ENCODE data around the gene HSPE1. TPM values are rescaled to one million over a fixed set of nuclear protein-coding genes. Genes with fewer than 3 reads are reported as not detected.

The HSPE1 gene
- total RNA-seq, 1 donor from 2014 or later, result 185 TPM

DNA sequence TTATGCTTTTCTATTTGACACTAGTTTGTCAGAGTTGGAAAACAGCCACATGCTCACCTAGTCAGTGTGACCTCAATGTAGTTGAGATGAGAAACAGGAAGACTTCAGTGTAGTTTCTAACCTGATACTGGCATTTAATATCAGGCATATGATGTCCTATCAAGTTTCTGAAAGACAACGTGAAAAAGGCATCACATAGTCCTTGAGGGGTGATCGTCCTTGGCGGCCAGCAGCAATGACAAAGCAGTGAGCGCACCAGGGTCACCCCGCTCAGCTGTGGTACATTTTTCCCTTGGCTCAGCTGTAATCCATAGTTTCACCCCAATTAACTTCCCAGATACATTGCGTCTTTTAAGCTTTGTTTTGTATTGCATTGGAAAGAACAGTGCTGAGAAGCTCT lies 4.3 kb downstream of the HSPE1 start:
- Mint-ChIP-seq H3K27me3 (no peaks in the 10 kb centered on the region), H3K9me3 (ENCODE audit: low read depth) (no peaks in the 10 kb centered on the region), H3K27ac (peak overlapping the region; percentile 84), H3K36me3 (ENCODE audit: insufficient read depth) (peaks cover 11% of the 10 kb centered on the region), H3K4me3 (ENCODE audit: low read depth) (no peak overlapping the region), H3K4me1 (ENCODE audit: low read depth) (peaks cover 12% of the 10 kb centered on the region)
- no peak for DNase-seq (ENCODE audit: low spot score, unreplicated experiment)
- no peak for TF ChIP-seq CTCF (IDR thresholded peaks at IDR 0.05; ENCODE audit: unreplicated experiment)

DNA sequence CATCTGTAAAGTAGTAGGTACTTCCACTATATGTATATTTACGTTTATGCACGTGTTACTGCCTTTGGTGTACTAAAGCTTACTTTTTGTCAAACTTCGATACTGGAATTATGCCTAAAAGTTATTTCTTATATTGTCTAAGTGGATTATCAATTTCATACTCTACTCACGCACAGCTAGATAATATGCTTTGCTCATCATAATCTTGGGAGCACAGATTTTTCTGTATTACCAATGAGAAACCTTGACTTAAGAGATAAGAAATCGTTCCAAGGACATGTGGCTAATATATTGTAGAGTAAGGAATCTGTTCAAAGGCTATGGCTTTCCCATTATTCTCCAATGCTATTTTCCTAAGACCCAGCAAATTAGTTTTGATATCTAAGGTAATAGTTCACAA lies 6.5 kb downstream of the HSPE1 start:
- Mint-ChIP-seq H3K36me3 (ENCODE audit: insufficient read depth) (peaks cover 11% of the 10 kb centered on the region), H3K9me3 (ENCODE audit: low read depth) (no peaks in the 10 kb centered on the region), H3K4me1 (ENCODE audit: low read depth) (peaks cover 10% of the 10 kb centered on the region), H3K27ac (no peak overlapping the region), H3K27me3 (no peaks in the 10 kb centered on the region), H3K4me3 (ENCODE audit: low read depth) (no peak overlapping the region)
- no peak for TF ChIP-seq CTCF (IDR thresholded peaks at IDR 0.05; ENCODE audit: unreplicated experiment)
- DNase-seq (ENCODE audit: low spot score, unreplicated experiment), result no peak

DNA sequence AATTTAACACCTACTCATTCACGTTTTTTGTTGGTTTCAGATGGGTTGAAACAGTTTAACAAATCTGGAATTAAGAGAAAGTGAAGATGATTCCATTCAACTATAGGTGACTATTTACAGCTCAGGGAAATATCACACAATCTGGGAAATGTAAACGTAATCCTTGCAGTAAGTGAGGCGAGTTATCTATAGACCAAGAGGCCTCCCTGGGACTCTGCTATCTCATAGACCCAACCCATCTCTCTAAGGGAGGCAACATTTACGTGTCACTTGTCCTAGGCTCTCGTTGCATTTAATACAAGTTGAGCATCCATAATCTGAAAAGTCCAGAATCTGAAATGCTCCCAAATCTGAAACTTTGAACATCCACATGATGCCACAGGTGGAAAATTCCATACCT lies 13.7 kb downstream of the HSPE1 start:
- Mint-ChIP-seq H3K4me3 (ENCODE audit: low read depth) (no peak overlapping the region), H3K27me3 (no peaks in the 10 kb centered on the region), H3K4me1 (ENCODE audit: low read depth) (peaks cover 15% of the 10 kb centered on the region), H3K9me3 (ENCODE audit: low read depth) (no peaks in the 10 kb centered on the region), H3K36me3 (ENCODE audit: insufficient read depth) (peaks cover 1% of the 10 kb centered on the region), H3K27ac (no peak overlapping the region)
- no peak for TF ChIP-seq CTCF (IDR thresholded peaks at IDR 0.05; ENCODE audit: unreplicated experiment)
- no peak for DNase-seq (ENCODE audit: low spot score, unreplicated experiment)

GRCh38 chr2:197514754-197515153 lies 14.6 kb downstream of the HSPE1 start:
- Mint-ChIP-seq H3K4me3 (ENCODE audit: low read depth) (peak overlapping the region; percentile 88), H3K4me1 (ENCODE audit: low read depth) (peaks cover 15% of the 10 kb centered on the region), H3K9me3 (ENCODE audit: low read depth) (no peaks in the 10 kb centered on the region), H3K36me3 (ENCODE audit: insufficient read depth) (peaks cover 9% of the 10 kb centered on the region), H3K27me3 (no peaks in the 10 kb centered on the region), H3K27ac (peak overlapping the region; percentile 99)
- no peak for TF ChIP-seq CTCF (IDR thresholded peaks at IDR 0.05; ENCODE audit: unreplicated experiment)
- no peak for DNase-seq (ENCODE audit: low spot score, unreplicated experiment)

- H3K36me3 Mint-ChIP-seq (ENCODE audit: insufficient read depth), result peaks cover 14% of the 10 kb centered on the region
- H3K9me3 Mint-ChIP-seq (ENCODE audit: low read depth), result peaks cover under 1% of the 10 kb centered on the region
- TF ChIP-seq CTCF (IDR thresholded peaks at IDR 0.05; ENCODE audit: unreplicated experiment), result no peak
- H3K4me3 Mint-ChIP-seq (ENCODE audit: low read depth), result peak overlapping the region; percentile 88
- H3K4me1 Mint-ChIP-seq (ENCODE audit: low read depth), result peaks cover 15% of the 10 kb centered on the region
- DNase-seq (ENCODE audit: low spot score, unreplicated experiment), result no peak
- H3K27me3 Mint-ChIP-seq, result no peaks in the 10 kb centered on the region
- peak overlapping the region; percentile 99 for H3K27ac Mint-ChIP-seq
Observed at GRCh38 chr2:197515315-197515738, 15.1 kb downstream of the HSPE1 start.
